Vagina (tissue), 2 donors: ENCODE measurements around the gene BUB1B.

ENCODE experiments used
- CTCF ChIP-seq, 3 experiments: fragments of 450-650 bp in 2 of 3; fragments of 200-600 bp in 1 of 3; sonication (generic) in 1 of 3; IDR thresholded peaks; one replicate each; pipeline ENCODE4 v1.5.1; 2017 to 2019; ENCODE audit warnings: antibody characterized with exemption in 3 of 3, mild to moderate bottlenecking in 2 of 3, moderate library complexity in 2 of 3
- POLR2A ChIP-seq, 2 donors: fragments of 450-650 bp; IDR thresholded peaks; one replicate each; pipeline ENCODE4 v1.6.1; 2017; ENCODE audit warnings: antibody characterized with exemption in 2 of 2, mild to moderate bottlenecking in 2 of 2, moderate library complexity in 2 of 2

GRCh38 chr15:40233727-40234577 lies 73.1 kb downstream of the BUB1B start:
- TF ChIP-seq CTCF (IDR thresholded peaks at IDR 0.05) (no peak), POLR2A (IDR thresholded peaks at IDR 0.05) (no peak)
